GM23248 (cell line): ENCODE results near the gene TYMP. TPM values are rescaled to one million over a fixed set of nuclear protein-coding genes. Genes with fewer than 3 reads are reported as not detected.

Experiments
- DNase-seq: peaks from one replicate; pipeline ENCODE4 v3.0.0-alpha.2; 2015
- H2AFZ ChIP-seq: fragments of 200-600 bp; sonication (generic); 2 replicates; pipeline ENCODE4 v1.6.1; 2016; ENCODE audit warnings: antibody characterized with exemption
- H3F3A ChIP-seq: fragments of 200-600 bp; sonication (generic); 2 replicates; pipeline ENCODE4 v1.6.1; 2016; ENCODE audit warnings: mild to moderate bottlenecking, antibody characterized with exemption, mixed run types; ENCODE audit not compliant: insufficient read depth
- H3K27ac ChIP-seq: fragments of 200-600 bp; sonication (generic); 2 replicates; pipeline ENCODE4 v1.5.1; 2016; ENCODE audit warnings: mild to moderate bottlenecking
- H3K27me3 ChIP-seq: fragments of 200-600 bp; sonication (generic); replicated peaks from 2 replicates; pipeline ENCODE4 v1.6.1; 2016; ENCODE audit warnings: mild to moderate bottlenecking; ENCODE audit not compliant: insufficient read depth
- H3K36me3 ChIP-seq: fragments of 200-600 bp; sonication (generic); 2 replicates; pipeline ENCODE4 v1.6.1; 2016; ENCODE audit warnings: low read depth, mild to moderate bottlenecking
- H3K4me1 ChIP-seq: fragments of 200-600 bp; sonication (generic); 2 replicates; pipeline ENCODE4 v1.6.1; 2016; ENCODE audit warnings: mild to moderate bottlenecking; ENCODE audit not compliant: insufficient read depth
- H3K4me2 ChIP-seq: fragments of 200-600 bp; sonication (generic); one replicate; pipeline ENCODE4 v1.6.1; 2016; ENCODE audit warnings: mild to moderate bottlenecking; ENCODE audit not compliant: unreplicated experiment
- H3K4me3 ChIP-seq: fragments of 200-600 bp; sonication (generic); 2 replicates; pipeline ENCODE4 v1.5.1; 2016; ENCODE audit warnings: mild to moderate bottlenecking
- H3K79me2 ChIP-seq: fragments of 200-600 bp; sonication (generic); 2 replicates; pipeline ENCODE4 v1.6.1; 2016; ENCODE audit warnings: mild to moderate bottlenecking; ENCODE audit not compliant: insufficient read depth
- H3K9ac ChIP-seq: fragments of 200-600 bp; sonication (generic); 2 replicates; pipeline ENCODE4 v1.6.1; 2016; ENCODE audit warnings: mild to moderate bottlenecking
- H3K9me2 ChIP-seq: fragments of 200-600 bp; sonication (generic); 2 replicates; pipeline ENCODE4 v1.6.1; 2016; ENCODE audit warnings: mixed run types, mild to moderate bottlenecking, moderate library complexity; ENCODE audit not compliant: insufficient read depth
- H3K9me3 ChIP-seq: fragments of 200-600 bp; sonication (generic); one replicate; pipeline ENCODE4 v1.6.1; 2017; ENCODE audit warnings: low read depth
- H4K20me1 ChIP-seq: fragments of 200-600 bp; sonication (generic); 2 replicates; pipeline ENCODE4 v1.6.0; 2016; ENCODE audit not compliant: insufficient read depth
- EZH2 ChIP-seq: fragments of 200-600 bp; sonication (generic); IDR thresholded peaks from 2 replicates; pipeline ENCODE4 v1.6.1; 2018; ENCODE audit warnings: antibody characterized with exemption, mild to moderate bottlenecking; ENCODE audit not compliant: insufficient read depth, poor library complexity, severe bottlenecking
- EZH2phosphoT487 ChIP-seq: fragments of 200-600 bp; sonication (generic); IDR thresholded peaks from 2 replicates; pipeline ENCODE4 v1.6.1; 2018; ENCODE audit warnings: antibody characterized with exemption, moderate library complexity, mild to moderate bottlenecking, low read depth; ENCODE audit not compliant: insufficient read depth
- WGBS, 2 experiments: methylation state at CpG; one replicate each; pipeline ENCODE4 v1.1.6; 2015 to 2017; ENCODE audit warnings: low lambda C conversion rate in 2 of 2, low coverage in 1 of 2; ENCODE audit errors: missing lambda C conversion rate in 2 of 2; 5-methylcytosine and 5-hydroxymethylcytosine counted together
- in situ Hi-C: fragments of 300-500 bp; cut with MboI; formaldehyde crosslinking; loops from 2 replicates; pipeline ENCODE4 v1.15.0; 2020
- polyA plus RNA-seq: library from polyadenylated mRNA; unstranded; fragments of >200 nt; fragmentation: Nextera tagmentation; extraction: Ambion mirVana; gene quantifications from 2 replicates; pipeline ENCODE4 v1.2.1, GENCODE V29; 2016
- total RNA-seq: library from RNA; depleted of rRNA; stranded (reverse); fragments of >200 nt; shearing (Covaris generic); gene quantifications from 2 replicates; pipeline ENCODE4 v1.2.3, GENCODE V29; 2014

Gene TYMP
- total and polyA plus RNA-seq, 2 experiments from 2014 or later = 24.3 to 33.2 TPM

DNA sequence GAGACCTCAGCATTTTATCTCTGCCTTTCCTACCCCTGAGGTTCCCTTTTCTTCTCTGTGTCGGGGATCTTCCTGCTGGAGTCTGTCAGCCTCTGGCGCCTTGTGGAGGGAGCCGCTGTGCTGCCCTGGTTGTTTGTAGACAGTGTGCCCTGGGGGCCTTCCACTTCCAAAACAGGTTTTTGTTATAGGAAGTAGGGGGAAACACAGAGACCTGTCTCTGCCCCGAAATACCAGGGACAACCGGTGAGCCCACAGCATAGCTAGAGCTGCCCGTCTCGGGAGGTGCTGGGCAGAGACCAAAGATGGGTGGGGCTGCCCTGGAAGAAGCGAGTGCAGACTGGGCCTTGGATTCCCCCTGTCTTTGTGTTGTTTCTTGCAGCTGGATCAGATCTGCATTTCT, 13.7 kb downstream of the TYMP start:
- DNase-seq = no peak
- H3K4me3 ChIP-seq = no peak overlapping the region
- no peak overlapping the region for H2AFZ ChIP-seq
- H3K27ac ChIP-seq = no peak overlapping the region
- H3K79me2 ChIP-seq = peaks cover 56% of the 10 kb centered on the region
- WGBS, 2 experiments = 70 to 71% methylated on average over 8 of the region's 8 CpGs
- in situ Hi-C loops = no loop called here
- H3K9me3 ChIP-seq = no peaks in the 10 kb centered on the region
- H3K9ac ChIP-seq = no peak overlapping the region
- TF ChIP-seq EZH2phosphoT487 (no peak), EZH2 (no peak)
- no peaks in the 10 kb centered on the region for H3F3A ChIP-seq
- H3K4me2 ChIP-seq = no peak overlapping the region
- H3K36me3 ChIP-seq = no peaks in the 10 kb centered on the region
- H3K9me2 ChIP-seq = no peaks in the 10 kb centered on the region
- no peaks in the 10 kb centered on the region for H3K4me1 ChIP-seq
- no peaks in the 10 kb centered on the region for H3K27me3 ChIP-seq
- no peaks in the 10 kb centered on the region; the same call in 1 of the 2 replicates for H4K20me1 ChIP-seq

GRCh38 chr22:50513175-50513574, 16.6 kb downstream of the TYMP start:
- in situ Hi-C loops = no loop called here
- Histone ChIP-seq H3K4me2 (no peak overlapping the region), H3K9me2 (no peaks in the 10 kb centered on the region), H3K36me3 (no peaks in the 10 kb centered on the region), H3F3A (peaks cover 10% of the 10 kb centered on the region; the same call in 1 of the 2 replicates), H3K4me3 (no peak overlapping the region), H3K79me2 (peaks cover 84% of the 10 kb centered on the region), H4K20me1 (no peaks in the 10 kb centered on the region; the same call in 1 of the 2 replicates), H3K9me3 (no peaks in the 10 kb centered on the region), H2AFZ (no peak overlapping the region), H3K9ac (no peak overlapping the region), H3K27ac (no peak overlapping the region), H3K27me3 (no peaks in the 10 kb centered on the region), H3K4me1 (peaks cover 10% of the 10 kb centered on the region)
- TF ChIP-seq EZH2 (no peak), EZH2phosphoT487 (no peak)
- WGBS, 2 experiments = 89 to 94% methylated on average over 11 to 15 of the region's 15 CpGs
- DNase-seq = no peak

DNA sequence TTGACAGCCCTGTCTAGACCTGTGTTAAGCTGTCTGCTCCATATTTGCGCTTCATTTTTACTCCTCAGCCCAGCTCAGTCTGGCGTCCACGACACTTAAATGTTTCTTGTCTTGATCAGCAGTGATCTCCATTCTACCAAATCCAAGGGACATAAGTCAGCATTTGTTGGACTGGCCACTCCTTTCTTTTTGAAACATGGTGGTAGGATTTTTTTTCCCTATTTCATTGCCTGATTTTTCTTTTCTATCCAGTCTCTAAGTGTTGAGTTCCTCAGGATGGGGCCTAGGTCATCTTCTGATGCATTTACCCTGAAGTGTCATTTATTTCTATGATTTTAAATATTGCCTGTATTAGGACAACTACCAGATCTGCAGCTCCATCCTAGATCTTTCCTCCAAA, 20.9 kb downstream of the TYMP start:
- Histone ChIP-seq H3K4me3 (peak overlapping the region; percentile 87), H3K4me2 (peak overlapping the region; percentile 100), H3K36me3 (no peaks in the 10 kb centered on the region), H3K9me2 (no peaks in the 10 kb centered on the region), H4K20me1 (no peaks in the 10 kb centered on the region; the same call in 1 of the 2 replicates), H2AFZ (peak overlapping the region; percentile 75), H3K9me3 (no peaks in the 10 kb centered on the region), H3K27me3 (no peaks in the 10 kb centered on the region), H3K27ac (peak overlapping the region; percentile 78), H3F3A (peaks cover 10% of the 10 kb centered on the region; the same call in 1 of the 2 replicates), H3K4me1 (peaks cover 10% of the 10 kb centered on the region), H3K79me2 (peaks cover 87% of the 10 kb centered on the region), H3K9ac (peak overlapping the region; percentile 84)
- 0 to 8% methylated on average over 3 of the region's 3 CpGs for WGBS, 2 experiments
- DNase-seq = no peak
- TF ChIP-seq EZH2phosphoT487 (no peak), EZH2 (no peak)
- in situ Hi-C loops = no loop called here

DNA sequence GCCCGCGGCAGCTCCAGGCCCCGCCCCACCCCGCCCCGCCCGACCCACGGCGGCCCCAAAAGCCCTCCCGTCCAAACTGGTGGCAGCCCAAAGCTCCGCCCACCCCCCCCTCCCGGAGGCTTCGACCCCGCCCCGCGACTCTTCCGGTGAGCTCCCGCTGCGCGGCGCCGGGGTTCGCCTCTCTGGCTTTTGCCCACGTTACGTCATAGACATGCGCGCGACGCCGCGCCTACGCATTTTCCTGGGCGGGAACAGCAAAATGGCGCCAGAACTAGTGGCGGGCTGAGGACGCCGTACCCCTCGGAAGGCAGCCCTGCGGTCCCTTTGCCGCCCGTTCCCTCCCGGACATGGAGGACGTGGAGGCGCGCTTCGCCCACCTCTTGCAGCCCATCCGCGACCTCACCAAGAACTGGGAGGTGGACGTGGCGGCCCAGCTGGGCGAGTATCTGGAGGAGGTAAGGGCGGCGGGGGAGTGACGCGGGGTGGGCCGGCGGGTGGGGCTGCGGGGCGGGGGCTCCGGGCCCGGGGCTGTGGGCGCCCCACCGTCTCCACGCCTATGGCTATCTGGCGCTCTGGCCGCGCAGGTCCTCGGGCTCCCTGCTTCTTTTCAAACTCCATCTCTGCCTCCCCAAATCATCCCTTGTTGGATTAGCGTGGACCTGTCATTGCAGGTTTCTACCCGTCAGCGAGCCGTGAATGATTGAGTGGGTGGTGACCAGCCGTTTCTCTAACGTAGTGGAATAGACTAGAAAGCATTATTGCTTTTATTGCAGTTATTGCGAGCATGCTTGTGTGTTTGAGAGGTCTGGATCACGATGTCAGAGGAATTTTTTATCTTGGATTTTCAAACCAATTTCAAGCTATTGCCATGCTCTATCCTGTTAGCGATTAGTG, 21.6 kb downstream of the TYMP start, which contains the start of gene NCAPH2:
TSS of gene NCAPH2 (plus strand) at position 234 of the 894 bp plus-strand sequence. CDS start at position 348, 114 bp downstream.
- no peaks in the 10 kb centered on the region for H3K9me3 ChIP-seq
- peak; percentile 99 for DNase-seq
- H3F3A ChIP-seq = peaks cover 10% of the 10 kb centered on the region; the same call in 1 of the 2 replicates
- 1% methylated on average over 45 to 63 of the region's 76 CpGs for WGBS, 2 experiments
- peak within 1 kb of the TSS; percentile 78 for H3K27ac ChIP-seq
- TF ChIP-seq EZH2phosphoT487 (no peak), EZH2 (no peak)
- H3K36me3 ChIP-seq = no peaks in the 10 kb centered on the region
- peaks cover 10% of the 10 kb centered on the region for H3K4me1 ChIP-seq
- H3K4me3 ChIP-seq = peak within 1 kb of the TSS; percentile 94
- peak within 1 kb of the TSS; percentile 100 for H3K4me2 ChIP-seq
- H4K20me1 ChIP-seq = no peaks in the 10 kb centered on the region; the same call in 1 of the 2 replicates
- peak within 1 kb of the TSS; percentile 97 for H3K9ac ChIP-seq
- in situ Hi-C loops = no loop called here
- peaks cover 80% of the 10 kb centered on the region for H3K79me2 ChIP-seq
- H2AFZ ChIP-seq = peak within 1 kb of the TSS; percentile 75
- H3K9me2 ChIP-seq = no peaks in the 10 kb centered on the region
- no peaks in the 10 kb centered on the region for H3K27me3 ChIP-seq
